NCI-H146 treated with DMSO at 0.1 percent for 48 hours (cell line): ENCODE data around the gene BAIAP3.
A peak's percentile ranks its signal among the peaks of the same experiment; 100 is the strongest.

Experiments used
- DNase-seq: peaks from one replicate; lab custom pipeline; 2025; ENCODE audit not compliant: unreplicated experiment; lab: John Stamatoyannopoulos, UW

Gene BAIAP3

DNA sequence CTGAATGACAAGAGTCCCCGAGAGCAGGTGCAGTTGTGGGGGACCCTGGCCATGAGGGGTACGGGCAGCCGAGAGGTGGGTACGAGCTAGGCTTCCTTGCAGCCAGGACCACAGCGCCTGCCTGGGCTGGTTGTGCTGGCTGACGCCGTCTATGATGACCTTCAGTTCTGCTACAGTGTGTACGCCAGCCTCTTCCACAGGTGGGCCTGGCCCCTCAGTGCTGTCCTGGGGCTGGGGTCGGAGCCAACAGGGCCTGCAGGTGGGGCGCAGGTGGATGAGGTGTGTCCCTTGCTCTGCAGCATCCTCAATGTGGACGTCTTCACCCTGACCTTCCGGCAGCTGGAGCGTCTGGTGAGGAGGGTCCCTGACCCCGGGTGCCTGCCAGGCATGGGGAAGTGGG lies 11.1 kb downstream of the BAIAP3 start:
- DNase-seq = no peak

GRCh38 chr16:1345087-1345486 lies 11.6 kb downstream of the BAIAP3 start:
- no peak for DNase-seq

- no peak for DNase-seq
Observed at GRCh38 chr16:1345651-1346421, 12.4 kb downstream of the BAIAP3 start.

- DNase-seq = no peak
Observed at GRCh38 chr16:1346422-1347285, 13.2 kb downstream of the BAIAP3 start.

GRCh38 chr16:1347286-1347855 lies 13.9 kb downstream of the BAIAP3 start:
- no peak for DNase-seq

DNA sequence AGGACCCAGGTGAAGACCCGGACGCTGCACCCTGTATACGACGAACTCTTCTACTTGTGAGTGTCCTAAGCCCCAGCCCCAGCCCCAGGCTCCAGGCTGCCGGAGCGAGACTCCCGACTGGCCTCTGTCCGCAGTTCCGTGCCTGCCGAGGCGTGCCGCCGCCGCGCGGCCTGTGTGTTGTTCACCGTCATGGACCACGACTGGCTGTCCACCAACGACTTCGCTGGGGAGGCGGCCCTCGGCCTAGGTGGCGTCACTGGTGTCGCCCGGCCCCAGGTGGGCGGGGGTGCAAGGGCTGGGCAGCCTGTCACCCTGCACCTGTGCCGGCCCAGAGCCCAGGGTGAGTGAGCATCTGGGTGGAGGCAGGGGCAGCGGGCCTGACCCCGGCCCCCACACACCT lies 14.5 kb downstream of the BAIAP3 start:
- DNase-seq = no peak

- DNase-seq = no peak
Observed at GRCh38 chr16:1348441-1348840, 15.0 kb downstream of the BAIAP3 start.

DNA sequence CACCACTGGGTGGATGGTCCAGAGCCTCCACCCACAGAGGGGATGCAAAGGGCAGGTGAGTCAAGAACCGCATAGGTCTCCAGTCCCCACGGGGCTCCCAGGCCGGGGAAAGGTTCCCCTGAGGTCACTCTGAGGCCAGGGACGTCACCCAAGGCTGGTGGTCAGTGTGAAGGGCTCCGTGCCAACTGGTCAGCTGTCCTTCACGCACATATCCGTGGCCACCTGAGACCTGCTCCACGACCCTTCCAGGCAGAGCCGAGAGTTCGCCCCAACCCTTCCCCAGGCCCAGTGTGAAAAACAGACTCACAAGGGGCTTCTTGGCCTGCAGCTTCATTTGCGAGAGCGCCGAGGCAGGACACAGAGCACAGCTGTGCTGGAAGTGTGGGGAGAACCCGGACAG lies 15.5 kb downstream of the BAIAP3 start:
- no peak for DNase-seq

DNA sequence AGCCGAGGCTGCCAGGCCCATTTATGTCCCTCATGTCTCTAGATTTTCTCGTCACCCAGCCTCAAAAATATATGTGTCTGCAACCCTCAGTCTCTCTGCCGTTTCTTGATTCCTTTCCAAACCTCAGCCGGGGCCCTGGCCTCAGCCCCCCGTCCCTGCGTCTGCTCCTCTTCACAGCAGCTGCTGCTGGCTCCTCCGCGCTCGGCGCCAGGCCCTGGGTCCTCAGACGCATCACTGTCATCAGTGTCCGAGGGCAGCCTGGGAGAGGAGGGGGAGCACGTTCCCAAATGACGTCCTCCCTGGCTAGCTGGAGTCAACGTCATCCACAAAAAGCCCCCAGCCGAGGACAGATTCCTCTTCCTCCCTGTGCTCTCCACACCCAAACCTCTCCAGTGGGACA lies 15.9 kb downstream of the BAIAP3 start:
- DNase-seq = no peak

GRCh38 chr16:1349951-1350350 lies 16.5 kb downstream of the BAIAP3 start:
- no peak for DNase-seq

- DNase-seq = no peak
Observed at GRCh38 chr16:1350691-1351090, 17.2 kb downstream of the BAIAP3 start.

DNA sequence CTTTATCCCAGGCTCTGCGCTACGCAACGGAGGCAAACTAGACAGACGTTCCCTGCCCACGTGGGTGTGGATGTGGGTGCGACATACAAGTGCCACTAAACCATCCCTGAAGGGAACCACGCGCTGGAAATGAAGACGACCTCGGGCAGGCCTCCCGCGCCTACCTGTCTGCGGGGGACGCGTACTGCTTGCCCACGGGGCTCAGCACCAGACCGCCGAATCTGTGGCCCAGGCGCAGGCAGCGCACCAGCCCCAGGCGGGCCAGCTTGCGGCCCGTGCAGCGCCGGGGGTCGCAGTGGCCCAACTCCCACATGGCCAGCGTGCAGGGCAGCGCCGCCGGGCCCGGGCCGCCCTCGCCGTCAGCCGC lies 17.8 kb downstream of the BAIAP3 start:
- no peak for DNase-seq

DNA sequence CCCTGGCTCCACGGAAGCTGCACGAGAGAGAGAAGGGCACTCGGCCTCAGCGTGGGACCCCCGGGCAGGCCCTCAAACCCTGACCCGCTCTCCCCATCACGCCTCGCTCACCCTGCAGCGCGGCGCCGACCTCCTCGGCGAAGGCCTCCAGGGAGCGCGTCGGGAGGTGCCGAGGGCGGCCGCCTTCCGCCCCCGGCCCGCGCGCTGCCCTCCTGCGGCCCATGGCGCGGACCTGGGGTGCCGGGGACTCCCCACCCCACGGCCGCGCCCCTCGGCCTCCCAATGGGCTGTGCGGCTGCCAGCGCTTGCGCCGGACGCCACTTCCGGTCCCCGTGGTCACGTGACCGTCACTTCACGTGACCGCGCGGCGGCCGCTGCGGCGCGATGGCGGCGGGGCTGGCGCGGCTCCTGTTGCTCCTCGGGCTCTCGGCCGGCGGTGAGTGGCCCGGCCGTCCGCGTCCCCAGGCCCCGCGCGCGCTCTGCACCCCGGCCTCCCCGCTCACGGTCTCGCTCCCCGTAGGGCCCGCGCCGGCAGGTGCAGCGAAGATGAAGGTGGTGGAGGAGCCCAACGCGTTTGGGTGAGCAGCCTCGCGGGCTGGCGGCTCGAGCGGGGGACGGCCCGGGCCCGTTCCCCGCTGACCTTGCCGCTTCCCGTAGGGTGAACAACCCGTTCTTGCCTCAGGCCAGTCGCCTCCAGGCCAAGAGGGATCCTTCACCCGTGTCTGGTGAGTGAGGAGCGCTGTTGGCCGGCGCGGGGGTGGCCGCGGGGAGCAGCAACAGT lies 18.3 kb downstream of the BAIAP3 start, which contains the start of the genes GNPTG and TSR3:
TSS of gene GNPTG (plus strand) at position 350 of the 781 bp plus-strand sequence. CDS start at position 385, 35 bp downstream.
TSS of gene TSR3 (minus strand) at position 297 of the 781 bp plus-strand sequence. CDS start at position 223, 74 bp downstream.
- peak; percentile 56 for DNase-seq

- no peak for DNase-seq
Observed at GRCh38 chr16:1354815-1355540, 21.5 kb downstream of the BAIAP3 start.

- no peak for DNase-seq
Observed at GRCh38 chr16:1355591-1355990, 22.1 kb downstream of the BAIAP3 start.

GRCh38 chr16:1356061-1356900 lies 22.8 kb downstream of the BAIAP3 start:
- DNase-seq = no peak

GRCh38 chr16:1357906-1358566 lies 24.6 kb downstream of the BAIAP3 start:
- no peak for DNase-seq

DNA sequence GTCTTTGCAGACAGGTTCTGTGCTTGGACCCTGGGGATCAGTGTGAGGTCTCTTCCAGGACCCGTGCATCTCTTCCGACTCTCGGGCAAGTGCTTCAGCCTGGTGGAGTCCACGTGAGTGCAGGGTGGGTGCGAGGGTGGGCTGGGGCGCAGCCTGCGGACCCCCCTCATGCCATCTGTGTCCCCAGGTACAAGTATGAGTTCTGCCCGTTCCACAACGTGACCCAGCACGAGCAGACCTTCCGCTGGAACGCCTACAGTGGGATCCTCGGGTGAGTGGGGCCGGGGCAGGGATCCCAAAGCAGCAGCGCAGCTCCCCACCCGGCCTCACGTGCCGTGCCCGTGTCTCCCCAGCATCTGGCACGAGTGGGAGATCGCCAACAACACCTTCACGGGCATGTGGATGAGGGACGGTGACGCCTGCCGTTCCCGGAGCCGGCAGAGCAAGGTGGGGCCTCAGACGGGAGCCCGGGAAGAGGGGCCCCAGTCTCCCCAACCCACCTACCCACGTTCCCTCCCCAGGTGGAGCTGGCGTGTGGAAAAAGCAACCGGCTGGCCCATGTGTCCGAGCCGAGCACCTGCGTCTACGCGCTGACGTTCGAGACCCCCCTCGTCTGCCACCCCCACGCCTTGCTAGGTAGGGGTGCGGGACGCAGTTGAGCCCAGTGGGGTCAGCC lies 28.4 kb downstream of the BAIAP3 start:
- DNase-seq = no peak
